ENCODE results near the gene PNLIPRP1. TPM values are rescaled to one million over a fixed set of nuclear protein-coding genes. Genes with fewer than 3 reads are reported as not detected.

The PNLIPRP1 gene
- total and polyA plus RNA-seq, 9 donors: 0.34 to 2.8 (median 2.3) TPM; not detected in 6

DNA sequence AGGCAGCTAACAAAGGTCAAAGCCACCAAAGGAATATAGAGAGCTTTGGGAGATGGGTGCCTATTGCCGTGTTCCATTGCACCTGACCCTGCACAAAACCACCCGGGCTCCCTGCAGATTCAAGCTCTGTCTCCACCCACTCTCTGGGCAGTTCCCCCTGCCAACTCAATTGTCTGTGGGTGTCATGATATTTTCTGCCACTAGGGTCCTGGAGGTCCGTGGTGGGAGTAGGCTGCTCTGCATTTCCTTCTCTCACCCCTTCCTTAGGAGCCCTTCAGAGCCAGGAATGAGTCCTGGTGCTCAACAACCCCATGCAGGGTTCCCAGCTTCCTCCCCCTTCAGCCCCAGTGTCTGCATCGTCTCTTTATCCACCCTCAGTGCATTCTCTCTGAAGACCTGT lies 64.1 kb downstream of the PNLIPRP1 start:
- 48 to 61% (median 57%) methylated on average over 4 of the region's 4 CpGs for WGBS, 3 donors
- Histone ChIP-seq H3K36me3 (no peaks in the 10 kb centered on the region), H3K27me3 (no peaks in the 10 kb centered on the region), H3K9me3 (no peaks in the 10 kb centered on the region), H3K4me1 (ENCODE audit: insufficient read depth) (no peaks in the 10 kb centered on the region), H3K4me3 (no peak overlapping the region), H3K27ac (no peak overlapping the region)
- no peak for DNase-seq
- intact Hi-C loops (cut with DNase I): no loop called here
- TF ChIP-seq POLR2A (IDR thresholded peaks at IDR 0.05) (no peak), EP300 (IDR thresholded peaks at IDR 0.05) (no peak)
- TF ChIP-seq, protein P1, sequence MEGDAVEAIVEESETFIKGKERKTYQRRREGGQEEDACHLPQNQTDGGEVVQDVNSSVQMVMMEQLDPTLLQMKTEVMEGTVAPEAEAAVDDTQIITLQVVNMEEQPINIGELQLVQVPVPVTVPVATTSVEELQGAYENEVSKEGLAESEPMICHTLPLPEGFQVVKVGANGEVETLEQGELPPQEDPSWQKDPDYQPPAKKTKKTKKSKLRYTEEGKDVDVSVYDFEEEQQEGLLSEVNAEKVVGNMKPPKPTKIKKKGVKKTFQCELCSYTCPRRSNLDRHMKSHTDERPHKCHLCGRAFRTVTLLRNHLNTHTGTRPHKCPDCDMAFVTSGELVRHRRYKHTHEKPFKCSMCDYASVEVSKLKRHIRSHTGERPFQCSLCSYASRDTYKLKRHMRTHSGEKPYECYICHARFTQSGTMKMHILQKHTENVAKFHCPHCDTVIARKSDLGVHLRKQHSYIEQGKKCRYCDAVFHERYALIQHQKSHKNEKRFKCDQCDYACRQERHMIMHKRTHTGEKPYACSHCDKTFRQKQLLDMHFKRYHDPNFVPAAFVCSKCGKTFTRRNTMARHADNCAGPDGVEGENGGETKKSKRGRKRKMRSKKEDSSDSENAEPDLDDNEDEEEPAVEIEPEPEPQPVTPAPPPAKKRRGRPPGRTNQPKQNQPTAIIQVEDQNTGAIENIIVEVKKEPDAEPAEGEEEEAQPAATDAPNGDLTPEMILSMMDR (IDR thresholded peaks at IDR 0.05): no peak

DNA sequence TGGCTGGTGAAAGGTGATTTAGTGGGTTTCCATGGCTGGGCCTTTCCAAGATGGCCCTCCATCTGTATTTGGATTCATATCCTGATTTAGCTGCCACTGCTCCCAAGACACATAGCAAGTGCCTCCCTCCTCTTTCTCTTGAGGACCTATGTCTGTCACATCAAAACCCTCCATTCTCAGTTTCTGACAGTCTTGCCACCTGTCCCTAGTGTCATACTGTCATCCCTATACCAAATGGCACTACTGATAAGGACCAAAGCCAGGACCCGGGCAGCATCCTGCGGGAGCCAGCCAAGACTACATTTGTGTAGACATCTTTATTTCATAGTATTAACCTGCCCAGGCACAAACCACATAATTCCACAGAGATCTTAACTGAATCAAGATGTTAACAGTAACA lies 64.8 kb downstream of the PNLIPRP1 start:
- Histone ChIP-seq H3K27me3 (no peaks in the 10 kb centered on the region), H3K27ac (no peak overlapping the region), H3K4me1 (ENCODE audit: insufficient read depth) (no peaks in the 10 kb centered on the region), H3K9me3 (no peaks in the 10 kb centered on the region), H3K36me3 (no peaks in the 10 kb centered on the region), H3K4me3 (no peak overlapping the region)
- no peak for TF ChIP-seq POLR2A (IDR thresholded peaks at IDR 0.05)
- no peak for TF ChIP-seq EP300 (IDR thresholded peaks at IDR 0.05)
- TF ChIP-seq, protein P1 (IDR thresholded peaks at IDR 0.05): no peak
- no peak for DNase-seq
- intact Hi-C loops (cut with DNase I): no loop called here
- WGBS, 3 donors: 83 to 93% (median 89%) methylated on average over 2 of the region's 2 CpGs

DNA sequence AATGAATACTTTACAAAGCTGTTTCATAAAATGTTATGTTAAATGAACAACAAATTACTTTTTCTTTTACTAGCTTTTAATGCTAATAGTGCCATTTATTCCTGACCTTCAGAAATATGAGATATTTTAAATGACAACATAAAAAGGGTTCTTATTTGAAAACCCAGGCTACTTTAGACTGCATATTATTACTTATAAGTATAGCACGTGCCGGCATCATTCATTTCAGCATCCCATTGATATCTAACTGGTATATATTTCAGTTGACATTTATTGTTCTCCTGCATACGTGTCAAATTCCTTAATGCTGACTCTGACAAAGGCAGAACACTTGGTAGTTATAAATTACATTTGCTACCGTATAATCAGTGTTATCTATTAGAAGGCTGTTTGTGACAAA lies 65.3 kb downstream of the PNLIPRP1 start:
- no peaks in the 10 kb centered on the region for H3K36me3 ChIP-seq
- TF ChIP-seq POLR2A (IDR thresholded peaks at IDR 0.05): no peak
- no peak for TF ChIP-seq EP300 (IDR thresholded peaks at IDR 0.05)
- TF ChIP-seq, protein P1 (IDR thresholded peaks at IDR 0.05): no peak
- intact Hi-C loops (cut with DNase I): no loop called here
- H3K4me1 ChIP-seq (ENCODE audit: insufficient read depth): no peaks in the 10 kb centered on the region
- no peak for DNase-seq
- H3K9me3 ChIP-seq: no peaks in the 10 kb centered on the region
- no peak overlapping the region for H3K4me3 ChIP-seq
- no peaks in the 10 kb centered on the region for H3K27me3 ChIP-seq
- 77 to 82% (median 79%) methylated on average over 4 of the region's 4 CpGs for WGBS, 3 donors
- no peak overlapping the region for H3K27ac ChIP-seq

DNA sequence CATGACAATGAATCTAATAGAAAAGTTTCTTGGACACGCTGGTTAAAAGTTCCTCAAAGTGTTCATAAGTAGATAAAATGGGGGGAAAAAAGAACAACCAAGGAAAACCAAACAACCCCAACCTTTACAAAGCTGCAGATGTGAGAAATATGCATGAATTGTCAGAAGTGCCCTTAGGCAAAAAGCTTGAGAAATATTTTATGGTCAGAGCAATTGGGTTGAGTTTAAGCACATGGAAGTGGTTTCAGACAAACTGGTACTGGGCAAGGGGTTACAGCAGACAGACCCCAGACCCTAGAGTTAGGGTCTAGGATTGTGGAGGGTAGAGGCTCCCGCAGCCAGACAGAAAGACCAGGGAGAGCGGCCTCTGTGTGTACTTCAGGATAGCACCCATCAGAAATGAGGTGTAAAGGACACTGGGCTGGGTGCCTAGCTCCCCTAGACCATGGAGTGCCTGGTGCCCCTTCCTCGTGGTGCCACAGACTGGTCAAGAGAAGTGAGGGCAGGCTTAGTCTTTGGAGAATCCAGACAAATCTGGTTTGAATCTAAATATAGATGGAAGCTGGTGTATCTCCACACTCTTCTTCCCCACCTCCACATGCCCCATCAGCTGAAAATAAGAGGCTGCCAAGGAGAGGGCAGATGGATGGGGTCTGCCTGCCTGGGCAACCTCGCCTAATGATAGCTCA lies 67.2 kb downstream of the PNLIPRP1 start:
- TF ChIP-seq, protein P1 (IDR thresholded peaks at IDR 0.05): no peak
- TF ChIP-seq POLR2A (IDR thresholded peaks at IDR 0.05) (no peak), EP300 (IDR thresholded peaks at IDR 0.05) (no peak)
- H3K9me3 ChIP-seq: no peaks in the 10 kb centered on the region
- no peaks in the 10 kb centered on the region for H3K4me1 ChIP-seq (ENCODE audit: insufficient read depth)
- H3K27me3 ChIP-seq: no peaks in the 10 kb centered on the region
- H3K4me3 ChIP-seq: no peak overlapping the region
- no peak for DNase-seq
- H3K27ac ChIP-seq: no peak overlapping the region
- H3K36me3 ChIP-seq: no peaks in the 10 kb centered on the region
- intact Hi-C loops (cut with DNase I): no loop called here
- 90 to 94% (median 90%) methylated on average over 5 of the region's 5 CpGs for WGBS, 3 donors

Other genes starting within 250 kb of the PNLIPRP1 start
- gene PNLIPRP3, start 163.1 kb upstream of the PNLIPRP1 start, total RNA-seq: not detected
- not detected for gene PNLIPRP3, start 163.1 kb upstream of the PNLIPRP1 start, polyA plus RNA-seq
- gene PNLIP, start 45.0 kb upstream of the PNLIPRP1 start, total RNA-seq: 1 to 10 TPM in 3 of 7 donors, not detected in 4; 3.1 to 7.0 (median 4.4) TPM
- gene PNLIP, start 45.0 kb upstream of the PNLIPRP1 start, polyA plus RNA-seq: 1 to 10 TPM in 1 of 2 donors, not detected in 1; 3.2 TPM
- 1 to 10 TPM in 1 of 7 donors, under 1 TPM in 3, not detected in 3; 0.15 to 1.4 (median 0.23) TPM for gene PNLIPRP2, start 30.0 kb downstream of the PNLIPRP1 start, total RNA-seq
- under 1 TPM in 1 of 2 donors, not detected in 1; 0.37 TPM for gene PNLIPRP2, start 30.0 kb downstream of the PNLIPRP1 start, polyA plus RNA-seq
- gene HSPA12A, start 151.6 kb downstream of the PNLIPRP1 start, total RNA-seq: 10 to 100 TPM; 27.7 to 47.5 (median 40.5) TPM
- gene HSPA12A, start 151.6 kb downstream of the PNLIPRP1 start, polyA plus RNA-seq: 10 to 100 TPM; 16.0 to 34.3 TPM